DND-41 (cell line): ENCODE measurements around the gene UST.
"Not testable (repeated sequence)": the region's sequence is repeated elsewhere in the genome, so short reads cannot be mapped to it uniquely, and the experiment has no call there.

ENCODE experiments used
- ATAC-seq: fragments of 200-7000 bp; cut with Tn5 transposase; 3 replicates; pipeline ENCODE4 v1.9.1; 2021; ENCODE audit warnings: low read depth; ENCODE audit not compliant: insufficient read depth
- DNase-seq: peaks from one replicate; pipeline ENCODE4 v3.0.0-alpha.2; 2020
- H2AFZ ChIP-seq: 2 replicates; pipeline ENCODE4 v1.6.0; 2012; ENCODE audit warnings: low read depth, low read length
- H3K27ac ChIP-seq: 2 replicates; pipeline ENCODE4 v1.5.1; 2012; ENCODE audit warnings: low read length, inconsistent platforms
- H3K27me3 ChIP-seq: fragments of 200-600 bp; sonication (generic); 2 replicates; pipeline ENCODE4 v1.6.0; 2012; ENCODE audit warnings: low read length, mild to moderate bottlenecking, inconsistent platforms; ENCODE audit not compliant: insufficient read depth, poor library complexity
- H3K36me3 ChIP-seq: 2 replicates; pipeline ENCODE4 v1.5.1; 2012; ENCODE audit warnings: low read length, inconsistent platforms; ENCODE audit not compliant: insufficient read depth
- H3K4me1 ChIP-seq: 2 replicates; pipeline ENCODE4 v1.5.1; 2012; ENCODE audit warnings: mild to moderate bottlenecking, low read length; ENCODE audit not compliant: insufficient read depth
- H3K4me2 ChIP-seq: 2 replicates; pipeline ENCODE4 v1.6.0; 2012; ENCODE audit warnings: mild to moderate bottlenecking, moderate library complexity, low read length, inconsistent platforms; ENCODE audit not compliant: insufficient read depth
- H3K4me3 ChIP-seq, 2 experiments: fragments of 200-600 bp in 1 of 2; shearing (Covaris generic) in 1 of 2; 2 replicates each; pipeline ENCODE4 v1.5.1; 2012 to 2016; ENCODE audit warnings: inconsistent platforms in 2 of 2, low read length in 2 of 2, mild to moderate bottlenecking in 2 of 2, low read depth in 1 of 2, moderate library complexity in 1 of 2
- H3K79me2 ChIP-seq: 2 replicates; pipeline ENCODE4 v1.6.0; 2012; ENCODE audit warnings: low read length, inconsistent platforms; ENCODE audit not compliant: insufficient read depth
- H3K9ac ChIP-seq: 2 replicates; pipeline ENCODE4 v1.6.0; 2012; ENCODE audit warnings: low read depth, mild to moderate bottlenecking, inconsistent platforms, low read length, moderate library complexity
- H3K9me3 ChIP-seq: 2 replicates; pipeline ENCODE4 v1.5.1; 2012; ENCODE audit warnings: low read length, moderate library complexity, mild to moderate bottlenecking, inconsistent platforms; ENCODE audit not compliant: insufficient read depth, severe bottlenecking
- H4K20me1 ChIP-seq: 2 replicates; pipeline ENCODE4 v1.6.0; 2012; ENCODE audit warnings: low read length; ENCODE audit not compliant: insufficient read depth
- CTCF ChIP-seq: IDR thresholded peaks from 2 replicates; pipeline ENCODE4 v1.5.1; 2012; ENCODE audit warnings: borderline replicate concordance, low read length, moderate library complexity, mild to moderate bottlenecking; ENCODE audit not compliant: poor library complexity, severe bottlenecking; ENCODE audit errors: extremely low read depth
- EZH2 ChIP-seq: IDR thresholded peaks from 3 replicates; pipeline ENCODE4 v1.6.1; 2012; ENCODE audit warnings: borderline replicate concordance, low read depth, mild to moderate bottlenecking, moderate library complexity, low read length, inconsistent platforms; ENCODE audit not compliant: severe bottlenecking

UST gene

GRCh38 chr6:149102324-149102723, 355.5 kb downstream of the UST start:
- Histone ChIP-seq H3K36me3 (peaks cover 3% of the 10 kb centered on the region), H3K4me2 (no peak overlapping the region), H4K20me1 (no peaks in the 10 kb centered on the region), H3K4me1 (peaks cover 12% of the 10 kb centered on the region), H3K9ac (no peak overlapping the region), H3K27me3 (no peaks in the 10 kb centered on the region), H3K27ac (peak overlapping the region; percentile 8; the same call in 1 of the 2 replicates), H3K4me3 (no peak overlapping the region), H2AFZ (no peak overlapping the region), H3K9me3 (peaks cover 33% of the 10 kb centered on the region), H3K79me2 (no peaks in the 10 kb centered on the region)
- DNase-seq (peak; percentile 35), ATAC-seq (peak; percentile 56; the same call in 2 of the 3 replicates)
- TF ChIP-seq EZH2 (no peak), CTCF (no peak)

- Histone ChIP-seq H3K9me3 (peaks cover 17% of the 10 kb centered on the region), H3K4me1 (peaks cover 11% of the 10 kb centered on the region)
- not testable (repeated sequence) for H3K36me3 ChIP-seq, H3K27ac ChIP-seq, H3K4me2 ChIP-seq, H3K4me3 ChIP-seq, ATAC-seq, H3K27me3 ChIP-seq, H2AFZ ChIP-seq, DNase-seq, H3K9ac ChIP-seq, H3K79me2 ChIP-seq, H4K20me1 ChIP-seq
These were observed 357.1 kb downstream of the UST start for GRCh38 chr6:149103950-149104349.

- no peaks in the 10 kb centered on the region for H3K79me2 ChIP-seq
- TF ChIP-seq EZH2 (no peak), CTCF (no peak)
- no peak for ATAC-seq
These were observed 360.7 kb downstream of the UST start for GRCh38 chr6:149107520-149107919.

DNA sequence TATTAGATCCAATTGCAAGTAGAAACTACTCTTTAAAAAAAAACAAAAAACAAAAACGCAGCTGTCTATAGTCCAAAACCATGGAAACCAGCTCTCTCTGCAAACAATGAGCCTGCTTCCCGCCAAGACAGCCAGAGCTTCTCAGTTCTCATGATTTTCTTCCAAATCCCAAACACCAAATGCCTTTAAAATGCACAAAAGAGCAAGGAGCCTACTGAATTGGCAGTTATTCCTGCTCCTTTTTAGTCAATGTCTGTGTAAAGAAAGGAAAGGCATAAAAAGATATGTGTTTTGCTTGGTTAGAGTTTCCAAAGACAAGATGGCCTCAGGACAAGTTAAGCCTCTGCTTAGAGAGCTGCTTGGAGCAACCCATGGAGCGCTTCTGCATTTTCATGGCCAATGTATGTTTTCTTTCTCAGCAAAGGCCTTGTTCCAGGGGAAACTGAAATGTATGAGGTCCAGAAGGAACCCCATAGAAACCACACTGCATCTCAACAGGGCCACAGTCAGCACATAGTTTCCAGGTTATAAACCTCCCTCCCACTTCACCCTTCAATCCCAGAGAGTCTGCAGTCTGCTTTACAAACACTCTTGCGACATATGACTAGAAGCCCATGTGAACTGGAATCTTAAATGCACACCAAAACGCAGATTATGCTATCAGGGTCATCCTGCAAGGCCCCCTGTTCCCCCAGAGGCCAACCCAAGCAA, 361.4 kb downstream of the UST start:
- Histone ChIP-seq H3K4me2 (no peak overlapping the region), H3K9me3 (no peaks in the 10 kb centered on the region), H3K27me3 (no peaks in the 10 kb centered on the region), H3K4me3 (no peak overlapping the region), H3K4me1 (no peaks in the 10 kb centered on the region), H3K9ac (no peak overlapping the region), H2AFZ (peak overlapping the region; percentile 62), H4K20me1 (no peaks in the 10 kb centered on the region), H3K27ac (no peak overlapping the region), H3K79me2 (no peaks in the 10 kb centered on the region), H3K36me3 (no peaks in the 10 kb centered on the region)
- no peak for TF ChIP-seq CTCF
- no peak for TF ChIP-seq EZH2
- DNase-seq, result no peak
- no peak for ATAC-seq

More at GRCh38 chr6:149107520-149107919, 360.7 kb downstream of the UST start:
- Histone ChIP-seq H3K4me1 (peaks cover under 1% of the 10 kb centered on the region; the same call in 1 of the 2 replicates), H3K9me3 (no peaks in the 10 kb centered on the region), H3K4me3 (no peak overlapping the region), H3K4me2 (no peak overlapping the region), H2AFZ (no peak overlapping the region), H4K20me1 (no peaks in the 10 kb centered on the region), H3K36me3 (no peaks in the 10 kb centered on the region), H3K27ac (no peak overlapping the region), H3K9ac (no peak overlapping the region), H3K27me3 (no peaks in the 10 kb centered on the region)
- DNase-seq, result no peak
